ENCODE results near the gene ABI1. TPM values are rescaled to one million over a fixed set of nuclear protein-coding genes. Genes with fewer than 3 reads are reported as not detected.

Gene ABI1
- total and polyA plus RNA-seq, 2 of the 4 experiments (the other 2 are of a cell fraction): 49.6 to 71.3 TPM

- peaks cover 8% of the 10 kb centered on the region; the same call in 1 of the 2 replicates for H3K36me3 ChIP-seq (ENCODE audit: control insufficient read depth, insufficient read depth, low read length)
- no peak for TF ChIP-seq MAFK (IDR thresholded peaks at IDR 0.05; ENCODE audit: low read depth, low read length)
- WGBS, 2 experiments (ENCODE audit: extremely low coverage in 2 of 2, insufficient read length in 1 of 2): no CpG with 5 or more reads among the region's 2 CpGs
- H2AK9ac ChIP-seq (replicated peaks; ENCODE audit: low read depth, low read length, poor library complexity): peak overlapping the region; percentile 82
- DNase-seq (peak; percentile 10), ATAC-seq (ENCODE audit: low read depth) (no peak; the same call in 1 of the 2 replicates)
- no peak overlapping the region for H2BK20ac ChIP-seq (ENCODE audit: low read depth, low read length)
- no peak overlapping the region for H2BK15ac ChIP-seq (ENCODE audit: low read depth, low read length)
- no peak overlapping the region; the same call in 1 of the 2 replicates for H3K18ac ChIP-seq (ENCODE audit: low read depth, low read length)
- no peaks in the 10 kb centered on the region for H3K4me1 ChIP-seq (ENCODE audit: control insufficient read depth, insufficient read depth, low read length)
- H2AK5ac ChIP-seq (ENCODE audit: low read depth, low read length): no peak overlapping the region
- H3K4ac ChIP-seq (ENCODE audit: low read depth, low read length): no peak overlapping the region
- H2BK120ac ChIP-seq (ENCODE audit: low read depth, low read length): no peak overlapping the region
- H3K27me3 ChIP-seq (ENCODE audit: control insufficient read depth, insufficient read depth, low read length): no peaks in the 10 kb centered on the region
- H3K79me1 ChIP-seq (ENCODE audit: low read depth in 1 of 2, low read length in 2 of 2): peaks cover 5 to 22% of the 10 kb centered on the region in 2 experiments
- intact Hi-C loops (cut with micrococcal nuclease) (loop anchor here (5.0 kb wide), 1 partner anchor 92 kb away; no protein-coding TSS in a partner anchor), dilution Hi-C loops (cut with HindIII; ENCODE audit: low sequenced_read_pairs, unreplicated experiment) (no loop called here), in situ Hi-C loops (cut with MboI; ENCODE audit: low sequenced_read_pairs) (no loop called here)
- H4K8ac ChIP-seq (ENCODE audit: low read depth in 2 of 2, low read length in 2 of 2): no peak overlapping the region
- H3K4me3 ChIP-seq (ENCODE audit: insufficient read depth, low read depth, low read length): no peak overlapping the region
- no peak overlapping the region for H2AFZ ChIP-seq (replicated peaks; ENCODE audit: low read length, poor library complexity)
- H3K56ac ChIP-seq (ENCODE audit: extremely low read depth, insufficient read depth, low read length): no peak overlapping the region
- H3K4me2 ChIP-seq (ENCODE audit: low read depth, low read length): no peak overlapping the region
- 0 out of 2 replicates have a peak overlapping the region, but pooled peaks have one; percentile 41 for H3K14ac ChIP-seq (replicated peaks; ENCODE audit: low read depth, low read length)
- no TSS peak for BruUV-seq (replicated peaks)
- H2BK5ac ChIP-seq (ENCODE audit: low read depth, low read length, poor library complexity, severe bottlenecking): no peak overlapping the region
- no peak overlapping the region for H3K9ac ChIP-seq (ENCODE audit: low read depth, low read length)
- H3K9me3 ChIP-seq (ENCODE audit: control insufficient read depth, insufficient read depth, low read length): no peaks in the 10 kb centered on the region
- no peak overlapping the region for H3K27ac ChIP-seq (ENCODE audit: insufficient read depth, low read length)
- no peaks in the 10 kb centered on the region for H3K9me1 ChIP-seq (ENCODE audit: insufficient read depth, low read length)
- no peak overlapping the region for H4K5ac ChIP-seq (ENCODE audit: low read depth, low read length)
- H4K20me1 ChIP-seq (ENCODE audit: insufficient read depth, low read length): no peaks in the 10 kb centered on the region
- CTCF ChIA-PET: interaction anchor here (0.6 kb wide), 1 partner anchor 383 kb away, joined by 3 read pairs; no protein-coding TSS in a partner anchor
- POLR2A ChIA-PET (ENCODE audit: unreplicated experiment): no interaction called here
- no peak overlapping the region for H3K23ac ChIP-seq (ENCODE audit: low read depth, low read length)
- no peak overlapping the region for H4K91ac ChIP-seq (ENCODE audit: insufficient read depth, low read depth, low read length)
Observed at GRCh38 chr10:26765549-26765948, 95.2 kb downstream of the ABI1 start.
